Activated naive CD4-positive, alpha-beta T cell (primary cell): ENCODE data around the gene SAG.
"Not testable (repeated sequence)": the region's sequence is repeated elsewhere in the genome, so short reads cannot be mapped to it uniquely, and the experiment has no call there.

ENCODE experiments used
- DNase-seq, 4 experiments: peaks; one replicate each; lab custom pipeline; 2025; lab: John Stamatoyannopoulos, UW

SAG gene

GRCh38 chr2:233331536-233331935, 23.9 kb downstream of the SAG start:
- peak in 2 of 4 experiments; percentile 55 to 59 for DNase-seq

GRCh38 chr2:233332125-233332524, 24.5 kb downstream of the SAG start:
- no peak for DNase-seq

GRCh38 chr2:233334915-233335314, 27.3 kb downstream of the SAG start:
- no peak for DNase-seq

GRCh38 chr2:233336091-233336490, 28.5 kb downstream of the SAG start:
- DNase-seq = not testable (repeated sequence)

GRCh38 chr2:233336541-233336940, 28.9 kb downstream of the SAG start:
- no peak for DNase-seq

- DNase-seq = no peak
Observed at GRCh38 chr2:233338046-233338445, 30.4 kb downstream of the SAG start.

GRCh38 chr2:233338812-233339368, 31.3 kb downstream of the SAG start:
- DNase-seq = no peak

- no peak for DNase-seq
Observed at GRCh38 chr2:233339427-233339826, 31.8 kb downstream of the SAG start.

GRCh38 chr2:233341296-233341695, 33.7 kb downstream of the SAG start:
- DNase-seq = no peak

- DNase-seq = no peak
Observed at GRCh38 chr2:233342301-233342700, 34.7 kb downstream of the SAG start.

- no peak for DNase-seq
Observed at GRCh38 chr2:233343171-233343705, 35.6 kb downstream of the SAG start.

GRCh38 chr2:233346376-233346775, 38.8 kb downstream of the SAG start:
- DNase-seq = no peak

GRCh38 chr2:233346930-233347329, 39.3 kb downstream of the SAG start:
- DNase-seq = no peak

- no peak for DNase-seq
Observed at GRCh38 chr2:233349005-233349998, 41.7 kb downstream of the SAG start.

- DNase-seq = no peak
Observed at GRCh38 chr2:233350708-233351107, 43.1 kb downstream of the SAG start.

- DNase-seq = no peak
Observed at GRCh38 chr2:233351423-233351822, 43.8 kb downstream of the SAG start.

GRCh38 chr2:233352141-233352842, 44.7 kb downstream of the SAG start:
- no peak for DNase-seq

GRCh38 chr2:233353101-233353768, 45.6 kb downstream of the SAG start:
- no peak for DNase-seq

GRCh38 chr2:233353769-233354499, 46.3 kb downstream of the SAG start, which contains the start of gene DGKD:
Gene DGKD (plus strand): TSS chr2:233354494. CDS start chr2:233354519, 25 bp downstream.
- peak; percentile 50 to 79 (median 56) for DNase-seq

- DNase-seq = no peak
Observed at GRCh38 chr2:233354500-233354924, 46.9 kb downstream of the SAG start.
